ENCODE results near the gene PUM2.

The PUM2 gene

GRCh38 chr2:20299113-20299512, 51.5 kb downstream of the PUM2 start:
- no peak for TF ChIP-seq CTCF (IDR thresholded peaks at IDR 0.05; ENCODE audit: borderline replicate concordance, control extremely low read depth, extremely low read depth, insufficient read depth, missing control alignments)
- no peak for DNase-seq (ENCODE audit: low spot score)

GRCh38 chr2:20294231-20294630, 56.4 kb downstream of the PUM2 start:
- TF ChIP-seq CTCF (IDR thresholded peaks at IDR 0.05; ENCODE audit: borderline replicate concordance, control extremely low read depth, extremely low read depth, insufficient read depth, missing control alignments), result no peak
- DNase-seq (ENCODE audit: low spot score), result no peak
- in situ Hi-C loops (cut with MboI; ENCODE audit: low sequenced_read_pairs, unreplicated experiment), result no loop called here

More at GRCh38 chr2:20299113-20299512, 51.5 kb downstream of the PUM2 start:
- in situ Hi-C loops (cut with MboI; ENCODE audit: low sequenced_read_pairs, unreplicated experiment), result no loop called here

GRCh38 chr2:20292984-20293383, 57.7 kb downstream of the PUM2 start:
- TF ChIP-seq CTCF (IDR thresholded peaks at IDR 0.05; ENCODE audit: borderline replicate concordance, control extremely low read depth, extremely low read depth, insufficient read depth, missing control alignments), result no peak
- no peak for DNase-seq (ENCODE audit: low spot score)
- in situ Hi-C loops (cut with MboI; ENCODE audit: low sequenced_read_pairs, unreplicated experiment), result no loop called here

- in situ Hi-C loops (cut with MboI; ENCODE audit: low sequenced_read_pairs, unreplicated experiment), result no loop called here
- no peak for DNase-seq (ENCODE audit: low spot score)
- TF ChIP-seq CTCF (IDR thresholded peaks at IDR 0.05; ENCODE audit: borderline replicate concordance, control extremely low read depth, extremely low read depth, insufficient read depth, missing control alignments), result no peak
These were observed 58.7 kb downstream of the PUM2 start for GRCh38 chr2:20291846-20292408.

GRCh38 chr2:20291106-20291564, 59.5 kb downstream of the PUM2 start:
- TF ChIP-seq CTCF (IDR thresholded peaks at IDR 0.05; ENCODE audit: borderline replicate concordance, control extremely low read depth, extremely low read depth, insufficient read depth, missing control alignments), result peak; percentile 15
- peak; percentile 44 for DNase-seq (ENCODE audit: low spot score)
- in situ Hi-C loops (cut with MboI; ENCODE audit: low sequenced_read_pairs, unreplicated experiment), result no loop called here

GRCh38 chr2:20288642-20289340, 61.9 kb downstream of the PUM2 start:
- in situ Hi-C loops (cut with MboI; ENCODE audit: low sequenced_read_pairs, unreplicated experiment), result no loop called here

More at GRCh38 chr2:20288642-20289340, 61.9 kb downstream of the PUM2 start:
- DNase-seq (ENCODE audit: low spot score), result no peak
- no peak for TF ChIP-seq CTCF (IDR thresholded peaks at IDR 0.05; ENCODE audit: borderline replicate concordance, control extremely low read depth, extremely low read depth, insufficient read depth, missing control alignments)

Data from GM13976 (cell line).